HL-60 (cell line): ENCODE results near the gene MORN4.

ENCODE experiments used
- DNase-seq, 2 experiments: peaks; one replicate each; pipeline ENCODE4 v3.0.0-alpha.2; 2010 to 2020; ENCODE audit warnings: low read depth in 1 of 2, low spot score in 1 of 2
- H3K27ac ChIP-seq: fragments of 250-450 bp; sonication (Bioruptor Pico); replicated peaks from 2 replicates; pipeline ENCODE4 v1.5.1; 2020; ENCODE audit warnings: mild to moderate bottlenecking, moderate library complexity
- H3K27me3 ChIP-seq: fragments of 250-450 bp; sonication (Bioruptor Pico); 2 replicates; pipeline ENCODE4 v1.5.1; 2021; ENCODE audit warnings: mild to moderate bottlenecking, moderate library complexity; ENCODE audit not compliant: insufficient read depth, poor library complexity, severe bottlenecking
- H3K4me3 ChIP-seq: replicated peaks from 2 replicates; pipeline ENCODE4 v1.5.1; 2011; ENCODE audit warnings: mild to moderate bottlenecking, control low read depth, low read length; ENCODE audit not compliant: insufficient read depth
- CTCF ChIP-seq: IDR thresholded peaks from one replicate; pipeline ENCODE4 v1.5.1; 2011; ENCODE audit warnings: low read length, control low read depth, inconsistent platforms; ENCODE audit not compliant: insufficient read depth
- GABPA ChIP-seq: IDR thresholded peaks from 2 replicates; pipeline ENCODE4 v1.6.1; 2012; ENCODE audit warnings: low read depth
- POLR2AphosphoS5 ChIP-seq: IDR thresholded peaks from 2 replicates; pipeline ENCODE4 v1.6.1; 2012; ENCODE audit warnings: low read depth
- SPI1 ChIP-seq: IDR thresholded peaks from 2 replicates; pipeline ENCODE4 v1.6.1; 2012; ENCODE audit warnings: low read depth, mild to moderate bottlenecking, borderline replicate concordance
- TF ChIP-seq, protein P1 (sequence below): IDR thresholded peaks from 2 replicates; pipeline ENCODE4 v1.6.1; 2012; ENCODE audit warnings: low read depth; ENCODE audit not compliant: insufficient replicate concordance

MORN4 gene

GRCh38 chr10:97611473-97611872 lies 21.8 kb downstream of the MORN4 start:
- H3K27ac ChIP-seq = no peak overlapping the region
- no peaks in the 10 kb centered on the region for H3K27me3 ChIP-seq
- no peak overlapping the region for H3K4me3 ChIP-seq
- DNase-seq = no peak
- no peak for TF ChIP-seq SPI1
- no peak for TF ChIP-seq GABPA
- TF ChIP-seq, protein P1, sequence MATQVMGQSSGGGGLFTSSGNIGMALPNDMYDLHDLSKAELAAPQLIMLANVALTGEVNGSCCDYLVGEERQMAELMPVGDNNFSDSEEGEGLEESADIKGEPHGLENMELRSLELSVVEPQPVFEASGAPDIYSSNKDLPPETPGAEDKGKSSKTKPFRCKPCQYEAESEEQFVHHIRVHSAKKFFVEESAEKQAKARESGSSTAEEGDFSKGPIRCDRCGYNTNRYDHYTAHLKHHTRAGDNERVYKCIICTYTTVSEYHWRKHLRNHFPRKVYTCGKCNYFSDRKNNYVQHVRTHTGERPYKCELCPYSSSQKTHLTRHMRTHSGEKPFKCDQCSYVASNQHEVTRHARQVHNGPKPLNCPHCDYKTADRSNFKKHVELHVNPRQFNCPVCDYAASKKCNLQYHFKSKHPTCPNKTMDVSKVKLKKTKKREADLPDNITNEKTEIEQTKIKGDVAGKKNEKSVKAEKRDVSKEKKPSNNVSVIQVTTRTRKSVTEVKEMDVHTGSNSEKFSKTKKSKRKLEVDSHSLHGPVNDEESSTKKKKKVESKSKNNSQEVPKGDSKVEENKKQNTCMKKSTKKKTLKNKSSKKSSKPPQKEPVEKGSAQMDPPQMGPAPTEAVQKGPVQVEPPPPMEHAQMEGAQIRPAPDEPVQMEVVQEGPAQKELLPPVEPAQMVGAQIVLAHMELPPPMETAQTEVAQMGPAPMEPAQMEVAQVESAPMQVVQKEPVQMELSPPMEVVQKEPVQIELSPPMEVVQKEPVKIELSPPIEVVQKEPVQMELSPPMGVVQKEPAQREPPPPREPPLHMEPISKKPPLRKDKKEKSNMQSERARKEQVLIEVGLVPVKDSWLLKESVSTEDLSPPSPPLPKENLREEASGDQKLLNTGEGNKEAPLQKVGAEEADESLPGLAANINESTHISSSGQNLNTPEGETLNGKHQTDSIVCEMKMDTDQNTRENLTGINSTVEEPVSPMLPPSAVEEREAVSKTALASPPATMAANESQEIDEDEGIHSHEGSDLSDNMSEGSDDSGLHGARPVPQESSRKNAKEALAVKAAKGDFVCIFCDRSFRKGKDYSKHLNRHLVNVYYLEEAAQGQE = no peak
- TF ChIP-seq POLR2AphosphoS5 = no peak
- TF ChIP-seq CTCF = no peak

GRCh38 chr10:97608991-97609561 lies 24.2 kb downstream of the MORN4 start:
- TF ChIP-seq SPI1 = no peak
- no peak for TF ChIP-seq CTCF
- TF ChIP-seq, protein P1 = no peak
- TF ChIP-seq GABPA = no peak
- no peak for TF ChIP-seq POLR2AphosphoS5
- no peak for DNase-seq
- Histone ChIP-seq H3K27ac (no peak overlapping the region), H3K4me3 (no peak overlapping the region), H3K27me3 (no peaks in the 10 kb centered on the region)

GRCh38 chr10:97607095-97607636 lies 26.1 kb downstream of the MORN4 start:
- Histone ChIP-seq H3K27ac (no peak overlapping the region), H3K27me3 (no peaks in the 10 kb centered on the region), H3K4me3 (no peak overlapping the region)
- DNase-seq = no peak
- TF ChIP-seq SPI1 (no peak), POLR2AphosphoS5 (no peak), GABPA (no peak), CTCF (no peak)
- TF ChIP-seq, protein P1 = no peak
